GM10266 (cell line): Measurements from ENCODE around the gene IRAG1.
A peak's percentile ranks its signal among the peaks of the same experiment; 100 is the strongest.

ENCODE experiments used
- DNase-seq: peaks from one replicate; pipeline ENCODE4 v3.0.0; 2012; ENCODE audit errors: extremely low spot score
- TF ChIP-seq, protein P1 (sequence below): IDR thresholded peaks from 2 replicates; pipeline ENCODE4 v1.5.1; 2012; ENCODE audit warnings: mild to moderate bottlenecking, low read depth; ENCODE audit not compliant: control insufficient read depth, insufficient read depth; ENCODE audit errors: missing control alignments

The IRAG1 gene

GRCh38 chr11:10693509-10694081, at the start of gene IRAG1:
IRAG1 (minus strand) TSS chr11:10693755; CDS start chr11:10693602, 153 bp downstream.
- TF ChIP-seq, protein P1, sequence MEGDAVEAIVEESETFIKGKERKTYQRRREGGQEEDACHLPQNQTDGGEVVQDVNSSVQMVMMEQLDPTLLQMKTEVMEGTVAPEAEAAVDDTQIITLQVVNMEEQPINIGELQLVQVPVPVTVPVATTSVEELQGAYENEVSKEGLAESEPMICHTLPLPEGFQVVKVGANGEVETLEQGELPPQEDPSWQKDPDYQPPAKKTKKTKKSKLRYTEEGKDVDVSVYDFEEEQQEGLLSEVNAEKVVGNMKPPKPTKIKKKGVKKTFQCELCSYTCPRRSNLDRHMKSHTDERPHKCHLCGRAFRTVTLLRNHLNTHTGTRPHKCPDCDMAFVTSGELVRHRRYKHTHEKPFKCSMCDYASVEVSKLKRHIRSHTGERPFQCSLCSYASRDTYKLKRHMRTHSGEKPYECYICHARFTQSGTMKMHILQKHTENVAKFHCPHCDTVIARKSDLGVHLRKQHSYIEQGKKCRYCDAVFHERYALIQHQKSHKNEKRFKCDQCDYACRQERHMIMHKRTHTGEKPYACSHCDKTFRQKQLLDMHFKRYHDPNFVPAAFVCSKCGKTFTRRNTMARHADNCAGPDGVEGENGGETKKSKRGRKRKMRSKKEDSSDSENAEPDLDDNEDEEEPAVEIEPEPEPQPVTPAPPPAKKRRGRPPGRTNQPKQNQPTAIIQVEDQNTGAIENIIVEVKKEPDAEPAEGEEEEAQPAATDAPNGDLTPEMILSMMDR: no peak
- DNase-seq: no peak

- DNase-seq: no peak
- TF ChIP-seq, protein P1: no peak
Observed at GRCh38 chr11:10742460-10743208, 49.1 kb upstream of the IRAG1 start.

GRCh38 chr11:10735481-10736475, 42.2 kb upstream of the IRAG1 start:
- peak; percentile 88 for DNase-seq
- TF ChIP-seq, protein P1: peak; percentile 94

DNA sequence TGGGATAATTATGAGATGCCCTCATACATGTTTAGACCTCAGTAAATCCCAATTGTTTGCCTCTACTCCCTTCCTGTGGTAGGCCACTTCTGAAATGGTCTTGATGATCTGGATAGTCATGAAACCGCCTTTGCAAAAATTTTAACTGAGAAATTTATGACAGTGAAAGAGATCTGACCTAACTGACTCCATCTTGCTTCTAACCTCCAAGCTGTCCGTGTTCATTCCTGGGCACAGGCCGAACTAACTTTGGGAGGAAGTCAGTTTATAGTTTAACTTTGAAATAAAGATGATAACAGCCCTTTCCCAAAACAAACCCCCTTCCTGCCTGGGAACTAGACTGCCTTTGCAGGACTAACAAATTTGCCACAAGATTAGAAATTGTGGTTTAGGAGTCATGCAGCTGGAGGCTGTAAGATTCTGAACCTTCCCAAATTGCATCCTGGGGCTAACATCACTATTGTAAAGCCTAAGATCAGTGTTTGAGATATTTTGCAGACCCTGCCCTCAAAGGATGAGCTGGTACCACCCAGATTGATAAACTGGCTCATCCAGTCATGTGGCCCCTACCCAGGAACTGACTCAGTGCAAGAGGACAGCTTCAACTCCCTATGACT, 37.6 kb upstream of the IRAG1 start:
- TF ChIP-seq, protein P1: no peak

GRCh38 chr11:10730151-10730550, 36.6 kb upstream of the IRAG1 start:
- no peak for DNase-seq
- TF ChIP-seq, protein P1: no peak

More for the DNA sequence above, 37.6 kb upstream of the IRAG1 start:
- DNase-seq: no peak

- DNase-seq: no peak
- TF ChIP-seq, protein P1: no peak
Observed at GRCh38 chr11:10728789-10729472, 35.4 kb upstream of the IRAG1 start.
